Measurements from ENCODE around the gene MPV17L2.

The MPV17L2 gene

DNA sequence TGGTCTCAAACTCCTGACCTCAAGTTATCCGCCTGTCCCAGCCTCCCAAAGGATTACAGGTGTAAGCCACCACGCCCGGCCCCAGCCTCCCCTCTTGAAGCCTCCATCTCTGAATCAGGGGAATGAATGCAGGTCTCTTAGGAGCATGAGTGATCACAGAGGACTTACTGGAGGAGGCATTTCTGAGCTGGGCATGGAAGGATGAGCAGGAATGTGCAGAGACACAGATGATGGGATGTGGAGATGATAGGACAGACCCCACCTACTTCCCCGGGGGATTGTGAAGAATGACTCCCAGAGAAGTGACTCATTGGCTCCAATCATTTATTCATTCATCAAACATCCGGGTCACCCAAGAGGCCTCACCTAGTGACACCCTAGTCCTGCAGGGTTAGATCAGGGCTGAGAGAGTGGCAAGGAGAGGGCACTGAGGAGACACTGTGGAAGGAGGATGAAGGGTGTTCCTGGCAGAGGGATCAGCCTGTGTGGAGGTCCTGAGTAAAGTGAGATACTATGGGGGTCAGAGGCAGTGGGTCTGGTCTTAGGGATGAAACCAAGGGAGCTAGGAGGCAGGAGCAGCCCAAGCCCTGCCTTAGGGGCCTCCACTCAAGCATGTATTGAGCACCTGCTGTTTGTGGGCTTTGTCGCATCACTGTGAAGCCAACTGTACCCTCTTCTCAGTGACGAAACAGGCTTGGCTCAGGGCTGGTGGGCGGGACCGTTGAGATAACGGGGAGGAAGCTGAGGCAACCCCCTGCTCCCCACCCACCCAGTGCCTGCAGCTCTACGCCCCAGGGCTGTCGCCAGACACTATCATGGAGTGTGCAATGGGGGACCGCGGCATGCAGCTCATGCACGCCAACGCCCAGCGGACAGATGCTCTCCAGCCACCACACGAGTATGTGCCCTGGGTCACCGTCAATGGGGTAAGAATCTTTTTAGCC, 16.4 kb upstream of the MPV17L2 start:
- no peak for DNase-seq

GRCh38 chr19:18179957-18180356, 13.1 kb upstream of the MPV17L2 start:
- in situ Hi-C loops (cut with HindIII; ENCODE audit: low pct_ligation_motif_present, low pct_unique_long_range_greater_than_20kb, low sequenced_read_pairs): no loop called here
- DNase-seq: no peak

More for the DNA sequence above, 16.4 kb upstream of the MPV17L2 start:
- in situ Hi-C loops (cut with HindIII; ENCODE audit: low pct_ligation_motif_present, low pct_unique_long_range_greater_than_20kb, low sequenced_read_pairs): no loop called here

- no peak for DNase-seq
- in situ Hi-C loops (cut with HindIII; ENCODE audit: low pct_ligation_motif_present, low pct_unique_long_range_greater_than_20kb, low sequenced_read_pairs): no loop called here
These were observed 9.5 kb upstream of the MPV17L2 start for GRCh38 chr19:18183529-18183928.

GRCh38 chr19:18185538-18185937, 7.5 kb upstream of the MPV17L2 start:
- in situ Hi-C loops (cut with HindIII; ENCODE audit: low pct_ligation_motif_present, low pct_unique_long_range_greater_than_20kb, low sequenced_read_pairs): no loop called here
- no peak for DNase-seq

DNA sequence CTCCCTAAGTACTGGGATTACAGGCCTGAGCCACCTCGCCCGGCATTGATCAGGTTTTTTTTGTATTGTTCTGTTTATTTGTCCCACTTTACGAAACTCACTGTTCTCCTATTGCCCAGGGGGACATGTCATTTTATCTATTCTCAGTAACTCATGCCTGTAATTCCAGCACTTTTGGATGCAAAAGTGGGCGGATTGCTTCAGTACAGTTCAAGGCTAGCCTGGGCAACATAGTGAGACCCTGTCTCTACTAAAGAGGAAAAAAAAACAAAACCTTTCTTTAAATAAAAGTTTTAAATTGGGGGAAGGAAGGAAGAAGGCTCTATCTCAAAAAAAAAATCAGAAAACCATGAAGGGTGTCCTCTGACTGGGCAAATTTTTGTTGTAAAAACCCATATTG, 2.7 kb upstream of the MPV17L2 start:
- DNase-seq: no peak
- in situ Hi-C loops (cut with HindIII; ENCODE audit: low pct_ligation_motif_present, low pct_unique_long_range_greater_than_20kb, low sequenced_read_pairs): no loop called here

GRCh38 chr19:18191640-18192062, 1.4 kb upstream of the MPV17L2 start:
- in situ Hi-C loops (cut with HindIII; ENCODE audit: low pct_ligation_motif_present, low pct_unique_long_range_greater_than_20kb, low sequenced_read_pairs): no loop called here
- no peak for DNase-seq

DNA sequence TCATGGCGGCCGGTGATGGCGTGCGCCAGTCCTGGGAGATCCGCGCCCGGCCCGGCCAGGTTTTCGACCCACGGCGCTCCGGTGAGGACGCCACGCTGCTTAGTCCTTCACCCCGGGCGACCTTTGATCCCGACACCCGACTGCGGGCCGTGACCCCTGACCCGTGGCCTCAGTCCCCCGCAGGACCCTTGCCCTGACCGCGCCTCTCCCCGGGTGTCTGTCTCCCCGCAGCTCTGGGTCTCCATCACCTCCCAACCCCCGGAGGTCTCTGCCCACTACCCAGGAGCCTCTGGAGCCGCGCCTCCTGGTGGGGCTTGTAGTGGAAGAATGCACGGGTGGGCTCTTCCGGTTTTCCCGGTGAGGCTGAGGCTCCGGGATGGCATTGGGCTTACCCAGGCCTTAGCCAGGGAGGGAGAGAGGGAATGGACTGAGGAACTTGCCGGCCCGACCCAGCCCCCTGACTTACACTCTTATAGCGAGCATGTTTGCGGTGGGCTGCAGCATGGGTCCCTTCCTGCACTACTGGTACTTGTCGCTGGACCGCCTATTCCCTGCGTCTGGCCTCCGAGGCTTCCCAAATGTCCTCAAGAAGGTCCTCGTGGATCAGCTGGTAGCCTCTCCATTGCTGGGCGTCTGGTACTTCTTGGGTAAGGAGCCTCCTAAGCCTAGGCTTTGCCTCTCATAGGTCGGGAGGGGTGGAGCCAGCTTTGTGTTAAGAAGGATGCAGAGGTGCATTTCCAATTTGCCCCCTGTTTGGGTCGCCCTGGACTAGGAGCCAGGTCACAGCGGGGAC, 566 bp downstream of the MPV17L2 start:
- in situ Hi-C loops (cut with HindIII; ENCODE audit: low pct_ligation_motif_present, low pct_unique_long_range_greater_than_20kb, low sequenced_read_pairs): no loop called here

GRCh38 chr19:18194181-18194530, 1.1 kb downstream of the MPV17L2 start:
- no peak for DNase-seq
- in situ Hi-C loops (cut with HindIII; ENCODE audit: low pct_ligation_motif_present, low pct_unique_long_range_greater_than_20kb, low sequenced_read_pairs): no loop called here

More for the DNA sequence above, 566 bp downstream of the MPV17L2 start:
- no peak for DNase-seq

GRCh38 chr19:18194554-18195238, 1.7 kb downstream of the MPV17L2 start:
- in situ Hi-C loops (cut with HindIII; ENCODE audit: low pct_ligation_motif_present, low pct_unique_long_range_greater_than_20kb, low sequenced_read_pairs): no loop called here
- DNase-seq: no peak

DNA sequence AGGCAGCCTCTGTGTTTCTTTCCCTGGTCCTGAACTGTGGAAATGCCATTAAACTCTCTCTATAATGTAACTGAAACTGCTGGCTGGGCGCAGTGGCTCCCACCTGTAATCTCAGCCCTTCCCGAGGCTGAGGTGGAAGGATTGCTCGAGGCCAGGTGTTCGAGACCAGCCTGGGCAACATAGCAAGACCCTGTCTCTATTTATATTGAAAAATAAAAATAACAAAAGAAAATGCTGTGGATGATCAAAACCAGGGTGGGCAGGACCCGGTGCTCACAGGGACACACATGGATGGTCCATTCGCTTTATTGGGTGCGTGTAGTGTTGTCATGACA, 3.5 kb downstream of the MPV17L2 start:
- no peak for DNase-seq
- in situ Hi-C loops (cut with HindIII; ENCODE audit: low pct_ligation_motif_present, low pct_unique_long_range_greater_than_20kb, low sequenced_read_pairs): no loop called here

GRCh38 chr19:18197306-18197705, 4.3 kb downstream of the MPV17L2 start:
- in situ Hi-C loops (cut with HindIII; ENCODE audit: low pct_ligation_motif_present, low pct_unique_long_range_greater_than_20kb, low sequenced_read_pairs): no loop called here
- no peak for DNase-seq

DNA sequence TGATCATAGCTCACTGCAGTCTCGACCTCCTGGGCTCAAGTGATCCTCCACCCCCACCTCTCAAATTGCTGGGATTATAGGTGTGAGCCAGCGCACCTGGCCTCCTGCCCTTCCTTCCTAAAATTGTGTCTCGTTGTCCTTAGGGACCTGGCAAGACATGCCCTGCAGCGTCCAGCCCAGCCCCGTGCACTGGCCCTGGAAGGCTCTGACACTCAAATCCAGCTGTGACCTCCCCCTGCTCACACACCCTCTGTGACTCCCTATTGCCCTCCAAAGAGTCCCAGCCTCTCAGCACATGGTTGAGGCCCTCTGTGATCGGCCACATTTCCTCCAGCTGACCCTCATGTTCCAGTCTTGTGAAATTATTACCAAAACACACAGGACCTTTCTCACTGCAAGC, 4.9 kb downstream of the MPV17L2 start:
- in situ Hi-C loops (cut with HindIII; ENCODE audit: low pct_ligation_motif_present, low pct_unique_long_range_greater_than_20kb, low sequenced_read_pairs): no loop called here
- no peak for DNase-seq

DNA sequence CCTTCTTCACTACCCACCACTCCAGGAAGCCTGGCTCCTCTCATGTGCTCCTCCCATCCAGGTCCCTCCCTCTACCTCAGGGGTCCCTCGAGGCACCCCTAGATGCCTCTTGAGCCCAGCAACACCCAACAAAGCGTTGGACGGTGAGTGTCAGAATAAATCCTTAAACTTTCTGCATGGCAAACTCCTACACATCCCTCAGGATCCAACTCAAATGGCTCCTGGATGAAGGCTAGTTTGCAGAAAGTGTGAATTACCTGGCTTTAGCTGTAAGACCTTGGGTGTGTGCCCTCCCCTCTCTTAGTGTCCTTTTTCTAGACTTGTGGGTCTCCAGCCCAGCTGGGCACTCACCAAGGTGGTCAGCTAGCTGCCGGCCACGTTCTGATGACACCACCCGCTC, 5.4 kb downstream of the MPV17L2 start:
- in situ Hi-C loops (cut with HindIII; ENCODE audit: low pct_ligation_motif_present, low pct_unique_long_range_greater_than_20kb, low sequenced_read_pairs): no loop called here
- no peak for DNase-seq

GRCh38 chr19:18202397-18202777, 9.4 kb downstream of the MPV17L2 start:
- in situ Hi-C loops (cut with HindIII; ENCODE audit: low pct_ligation_motif_present, low pct_unique_long_range_greater_than_20kb, low sequenced_read_pairs): no loop called here
- DNase-seq: no peak

DNA sequence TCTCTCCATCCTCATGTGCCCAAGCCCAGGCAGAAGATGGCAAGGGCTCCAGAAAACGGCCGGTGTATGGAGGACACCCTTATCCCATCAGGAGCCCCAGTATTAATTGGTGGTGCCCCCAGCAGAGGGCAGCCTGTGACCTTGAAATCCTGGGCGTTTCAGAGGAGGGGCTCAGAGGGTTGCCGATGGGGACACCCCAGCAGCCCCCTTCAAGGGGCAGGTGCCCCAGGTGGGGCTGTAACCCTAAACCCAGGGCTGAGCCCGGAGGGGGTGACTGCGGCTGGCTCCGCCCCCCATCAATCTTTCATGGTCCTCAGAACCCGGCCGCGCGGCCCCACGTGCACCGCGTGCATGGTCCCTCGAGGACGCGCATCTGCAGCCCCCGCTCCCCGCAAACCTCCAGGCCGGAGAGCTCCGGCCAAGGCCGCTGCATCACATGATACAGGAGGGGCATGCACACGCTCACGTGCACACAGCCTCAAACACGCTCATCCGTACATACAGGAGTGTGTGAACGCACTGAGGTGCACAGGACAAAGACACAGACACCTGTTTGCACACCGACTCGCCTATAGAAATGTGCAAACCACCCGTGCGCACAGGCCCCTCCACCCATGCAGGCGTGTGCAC, 9.9 kb downstream of the MPV17L2 start:
- in situ Hi-C loops (cut with HindIII; ENCODE audit: low pct_ligation_motif_present, low pct_unique_long_range_greater_than_20kb, low sequenced_read_pairs): no loop called here
- no peak for DNase-seq

- no peak for DNase-seq
- in situ Hi-C loops (cut with HindIII; ENCODE audit: low pct_ligation_motif_present, low pct_unique_long_range_greater_than_20kb, low sequenced_read_pairs): no loop called here
These were observed 10.4 kb downstream of the MPV17L2 start for GRCh38 chr19:18203408-18203862.

GRCh38 chr19:18203863-18204393, 10.9 kb downstream of the MPV17L2 start, which contains the start of gene RAB3A:
TSS of gene RAB3A (minus strand) at chr19:18204042. CDS start at chr19:18202740, 1,302 bp downstream.
- peak; percentile 99 for DNase-seq
- in situ Hi-C loops (cut with HindIII; ENCODE audit: low pct_ligation_motif_present, low pct_unique_long_range_greater_than_20kb, low sequenced_read_pairs): no loop called here

- DNase-seq: no peak
- in situ Hi-C loops (cut with HindIII; ENCODE audit: low pct_ligation_motif_present, low pct_unique_long_range_greater_than_20kb, low sequenced_read_pairs): no loop called here
These were observed 11.6 kb downstream of the MPV17L2 start for GRCh38 chr19:18204394-18205199.
